AG09309 (cell line): ENCODE data around the gene TMEM150B.

Experiments used
- DNase-seq: peaks from one replicate; pipeline ENCODE4 v3.0.0-alpha.2; 2010; ENCODE audit warnings: low read depth
- H3K4me3 ChIP-seq: 2 replicates; pipeline ENCODE4 v1.5.1; 2011; ENCODE audit warnings: mild to moderate bottlenecking, low read depth, low read length, moderate library complexity; ENCODE audit not compliant: control insufficient read depth
- CTCF ChIP-seq: IDR thresholded peaks from 2 replicates; pipeline ENCODE4 v1.5.1; 2011; ENCODE audit warnings: mild to moderate bottlenecking, low read depth, low read length, inconsistent platforms; ENCODE audit not compliant: insufficient read depth, control insufficient read depth; ENCODE audit errors: missing control alignments

The TMEM150B gene

GRCh38 chr19:55278391-55279135, 46.6 kb downstream of the TMEM150B start:
- no peak for TF ChIP-seq CTCF
- H3K4me3 ChIP-seq = no peak overlapping the region

GRCh38 chr19:55277494-55277893, 47.6 kb downstream of the TMEM150B start:
- DNase-seq = no peak
- H3K4me3 ChIP-seq = no peak overlapping the region
- no peak for TF ChIP-seq CTCF

More at GRCh38 chr19:55278391-55279135, 46.6 kb downstream of the TMEM150B start:
- no peak for DNase-seq

GRCh38 chr19:55276720-55277430, 48.3 kb downstream of the TMEM150B start:
- DNase-seq = no peak
- no peak for TF ChIP-seq CTCF
- H3K4me3 ChIP-seq = no peak overlapping the region

GRCh38 chr19:55275851-55276719, 49.1 kb downstream of the TMEM150B start:
- no peak overlapping the region for H3K4me3 ChIP-seq
- TF ChIP-seq CTCF = no peak
- DNase-seq = no peak

GRCh38 chr19:55273978-55274707, 51.0 kb downstream of the TMEM150B start:
- no peak for DNase-seq
- TF ChIP-seq CTCF = no peak
- no peak overlapping the region for H3K4me3 ChIP-seq

GRCh38 chr19:55272142-55272541, 53.0 kb downstream of the TMEM150B start:
- H3K4me3 ChIP-seq = no peak overlapping the region
- DNase-seq = no peak
- no peak for TF ChIP-seq CTCF
